A549 (cell line): Measurements from ENCODE around the gene TMEM200C. TPM values are rescaled to one million over a fixed set of nuclear protein-coding genes. Genes with fewer than 3 reads are reported as not detected.

Experiments
- ATAC-seq, 2 experiments: fragments of 200-7000 bp in 1 of 2; fragments of >200 bp in 1 of 2; cut with Nextera tagmentation in 1 of 2; cut with Tn5 transposase in 1 of 2; 3 replicates each; pipeline versions ENCODE4 v1.8.0 to v1.9.1; 2018 to 2020; ENCODE audit warnings: mild to moderate bottlenecking in 1 of 2, moderate library complexity in 1 of 2
- CTCF ChIA-PET: fragments of 300-600 bp; sonication (Branson Sonifier 250); formaldehyde crosslinking; extraction: SDS; loops from one replicate; lab custom pipeline; 2021; ENCODE audit warnings: antibody characterized with exemption, inconsistent platforms; lab: Yijun Ruan, JAX
- POLR2A ChIA-PET: fragments of 350-600 bp; formaldehyde crosslinking; extraction: SDS; loops from one replicate; lab custom pipeline; 2021; ENCODE audit warnings: antibody characterized with exemption, inconsistent platforms; lab: Yijun Ruan, JAX
- DNase-seq, 2 experiments: peaks; one replicate each; pipeline versions ENCODE4 v3.0.0 to v3.0.0-alpha.2; 2011 to 2016; ENCODE audit warnings: low read depth in 1 of 2, low spot score in 1 of 2
- FAIRE-seq: peaks from 2 replicates; lab custom pipeline; 2011; peaks lifted over from hg19 to GRCh38; lab: Jason Lieb, UNC
- H3K27ac ChIP-seq, 2 experiments: fragments of >200 bp; sonication (Bioruptor Twin); formaldehyde crosslinking; 3 replicates each; pipeline ENCODE4 v1.5.1; 2016 to 2017
- H3K4me1 ChIP-seq: fragments of >200 bp; sonication (Bioruptor Twin); formaldehyde crosslinking; 3 replicates; pipeline ENCODE4 v1.6.1; 2016
- H3K4me2 ChIP-seq: fragments of >200 bp; sonication (Bioruptor Twin); formaldehyde crosslinking; 3 replicates; pipeline ENCODE4 v1.6.1; 2016
- H3K4me3 ChIP-seq: fragments of >200 bp; sonication (Bioruptor Twin); formaldehyde crosslinking; 3 replicates; pipeline ENCODE4 v1.5.1; 2016
- H3K9me3 ChIP-seq: fragments of >200 bp; sonication (Bioruptor Twin); formaldehyde crosslinking; 3 replicates; pipeline ENCODE4 v1.6.1; 2016
- ATOH8 ChIP-seq: fragments of 250-450 bp; sonication (Bioruptor Pico); IDR thresholded peaks from 2 replicates; pipeline ENCODE4 v1.5.0; 2020; ENCODE audit warnings: low read depth, mild to moderate bottlenecking, moderate library complexity
- BHLHE40 ChIP-seq: IDR thresholded peaks from 2 replicates; pipeline ENCODE4 v1.6.1; 2012; ENCODE audit warnings: low read depth, low read length, inconsistent platforms
- CTCF ChIP-seq: fragments of >200 bp; sonication (Bioruptor Twin); formaldehyde crosslinking; IDR thresholded peaks from 3 replicates; pipeline ENCODE4 v1.5.1; 2016
- E2F6 ChIP-seq: IDR thresholded peaks from 2 replicates; pipeline ENCODE4 v1.6.1; 2012; ENCODE audit warnings: low read depth, borderline replicate concordance
- EHF ChIP-seq: fragments of 250-450 bp; sonication (Bioruptor Pico); IDR thresholded peaks from 2 replicates; pipeline ENCODE4 v1.5.0; 2020; ENCODE audit warnings: mild to moderate bottlenecking
- ELK1 ChIP-seq: fragments of 150-350 bp; IDR thresholded peaks from 2 replicates; pipeline ENCODE4 v1.6.1; 2014; ENCODE audit warnings: low read depth, mild to moderate bottlenecking, low read length
- ESRRA ChIP-seq: fragments of 150-350 bp; IDR thresholded peaks from 2 replicates; pipeline ENCODE4 v1.6.1; 2014; ENCODE audit warnings: mild to moderate bottlenecking, low read length, borderline replicate concordance
- FOSB ChIP-seq: fragments of 250-450 bp; sonication (Bioruptor Pico); IDR thresholded peaks from 2 replicates; pipeline ENCODE4 v1.5.0; 2020; ENCODE audit warnings: mild to moderate bottlenecking, moderate library complexity
- GATA3 ChIP-seq: IDR thresholded peaks from 2 replicates; pipeline ENCODE4 v1.6.1; 2012; ENCODE audit warnings: borderline replicate concordance
- HES2 ChIP-seq: fragments of >200 bp; sonication (Bioruptor Twin); formaldehyde crosslinking; IDR thresholded peaks from 2 replicates; pipeline ENCODE4 v1.6.1; 2016
- HEYL ChIP-seq: fragments of 250-450 bp; sonication (Bioruptor Pico); IDR thresholded peaks from 2 replicates; pipeline ENCODE4 v1.8.0; 2021; ENCODE audit warnings: mild to moderate bottlenecking, moderate library complexity
- HMGXB4 ChIP-seq: fragments of 250-450 bp; sonication (Bioruptor Pico); IDR thresholded peaks from 2 replicates; pipeline ENCODE4 v1.5.0; 2021; ENCODE audit warnings: mild to moderate bottlenecking, moderate library complexity, borderline replicate concordance
- JUN ChIP-seq, 2 experiments: fragments of >200 bp; sonication (Bioruptor Twin); formaldehyde crosslinking; IDR thresholded peaks; 2 replicates in 1 of 2; 3 replicates in 1 of 2; pipeline ENCODE4 v1.6.1; 2016 to 2017
- JUNB ChIP-seq: fragments of >200 bp; sonication (Bioruptor Twin); formaldehyde crosslinking; IDR thresholded peaks from 2 replicates; pipeline ENCODE4 v1.6.1; 2016
- KDM1A ChIP-seq: fragments of 200-600 bp; sonication (generic); IDR thresholded peaks from 2 replicates; pipeline ENCODE4 v1.6.1; 2016; ENCODE audit warnings: low read depth, mild to moderate bottlenecking
- MAZ ChIP-seq: fragments of 150-350 bp; IDR thresholded peaks from 2 replicates; pipeline ENCODE4 v1.6.1; 2014; ENCODE audit warnings: antibody characterized with exemption, low read depth, low read length, borderline replicate concordance
- NR3C1 ChIP-seq: fragments of >200 bp; sonication (Bioruptor Twin); formaldehyde crosslinking; IDR thresholded peaks from 3 replicates; pipeline ENCODE4 v1.6.1; 2017
- POLR2A ChIP-seq: IDR thresholded peaks from 2 replicates; pipeline ENCODE4 v1.6.1; 2012; ENCODE audit warnings: mild to moderate bottlenecking, low read length
- POLR2AphosphoS2 ChIP-seq: conservative IDR thresholded peaks from 2 replicates; pipeline ENCODE4 v1.6.1; 2012; ENCODE audit warnings: low read length, improper control_type of control experiment, inconsistent platforms
- RARB ChIP-seq: fragments of 250-450 bp; sonication (Bioruptor Pico); IDR thresholded peaks from 2 replicates; pipeline ENCODE4 v1.8.0; 2021; ENCODE audit warnings: mild to moderate bottlenecking, moderate library complexity
- RNF2 ChIP-seq: fragments of 200-600 bp; sonication (generic); IDR thresholded peaks from 2 replicates; pipeline ENCODE4 v1.6.1; 2016; ENCODE audit warnings: low read depth, mild to moderate bottlenecking, antibody characterized with exemption, moderate library complexity, borderline replicate concordance
- SREBF2 ChIP-seq: fragments of 450-650 bp; IDR thresholded peaks from 2 replicates; pipeline ENCODE4 v1.6.1; 2014; ENCODE audit warnings: mild to moderate bottlenecking, moderate library complexity
- TP53 ChIP-seq: fragments of 250-450 bp; sonication (Bioruptor Pico); IDR thresholded peaks from 2 replicates; pipeline ENCODE4 v1.5.0; 2021; ENCODE audit warnings: mild to moderate bottlenecking, moderate library complexity
- ZC3H11A ChIP-seq: fragments of 450-650 bp; IDR thresholded peaks from 2 replicates; pipeline ENCODE4 v1.6.1; 2014; ENCODE audit warnings: antibody characterized with exemption, mild to moderate bottlenecking
- ZNF302 ChIP-seq: fragments of 250-450 bp; sonication (Bioruptor Pico); IDR thresholded peaks from 2 replicates; pipeline ENCODE4 v1.9.0; 2021; ENCODE audit warnings: inconsistent platforms, mild to moderate bottlenecking, moderate library complexity
- ZSCAN20 ChIP-seq: fragments of 250-450 bp; sonication (Bioruptor Pico); IDR thresholded peaks from 2 replicates; pipeline ENCODE4 v1.8.0; 2022; ENCODE audit warnings: mild to moderate bottlenecking, moderate library complexity
- WGBS: methylation state at CpG from one replicate; pipeline ENCODE4 v1.1.6; 2017; ENCODE audit errors: missing lambda C conversion rate; 5-methylcytosine and 5-hydroxymethylcytosine counted together
- polyA plus RNA-seq, 4 experiments: library from polyadenylated mRNA; depleted of rRNA in 3 of 4; stranded (reverse); fragments of >200 nt; fragmentation: RNase III in 1 of 4; extraction: RNeasy Plus Mini Kit Qiagen cat#74134 plus additional on column Dnase treatment in 1 of 4; gene quantifications; 2 replicates in 3 of 4; 3 replicates in 1 of 4; pipeline ENCODE4 v1.2.3, GENCODE V29; 2011 to 2017

TMEM200C gene
- polyA plus RNA-seq, 2 of the 4 experiments (the other 2 are of a cell fraction), result not detected

GRCh38 chr18:5899835-5900234 lies 4.5 kb upstream of the TMEM200C start:
- POLR2A ChIA-PET, result no interaction called here
- H3K4me3 ChIP-seq, result 0 out of 3 replicates have a peak overlapping the region, but pooled peaks have one; percentile 13

GRCh38 chr18:5895876-5896740 lies 786 bp upstream of the TMEM200C start:
- peak overlapping the region; percentile 80 for H3K4me2 ChIP-seq
- 60% methylated on average over 5 of the region's 41 CpGs for WGBS

More at GRCh38 chr18:5899835-5900234, 4.5 kb upstream of the TMEM200C start:
- ATAC-seq, result no peak
- 21% methylated on average over 3 of the region's 3 CpGs for WGBS
- H3K9me3 ChIP-seq, result 0 out of 3 replicates have a peak, but pooled peaks cover 2% of the 10 kb centered on the region
- H3K4me1 ChIP-seq, result peaks cover 17% of the 10 kb centered on the region; the same call in 2 of the 3 replicates
- CTCF ChIA-PET, result interaction anchor here (0.6 to 3.0 kb wide), 2 partner anchors 9 to 446 kb away, joined by 6 to 9 read pairs; no protein-coding TSS in a partner anchor
- no peak for DNase-seq
- peak overlapping the region; percentile 68 for H3K4me2 ChIP-seq
- FAIRE-seq, result no peak
- TF ChIP-seq ELK1 (no peak), POLR2AphosphoS2 (no peak), RNF2 (no peak), TP53 (CRISPR knock-in tag) (no peak), EHF (CRISPR knock-in tag) (no peak), JUN (IDR thresholded peaks at IDR 0.05) (no peak), GATA3 (no peak), JUNB (no peak), SREBF2 (no peak)
- H3K27ac ChIP-seq, result peak overlapping the region in 1 of 2 experiments; percentile 15; a peak in 1 of 6 replicates

GRCh38 chr18:5894611-5895298 lies 567 bp downstream of the TMEM200C start:
- DNase-seq (no peak), ATAC-seq (no peak), FAIRE-seq (no peak)
- TF ChIP-seq HMGXB4 (CRISPR knock-in tag), result no peak
- TF ChIP-seq HEYL (CRISPR knock-in tag), result no peak
- TF ChIP-seq BHLHE40, result no peak
- TF ChIP-seq NR3C1, result no peak
- TF ChIP-seq KDM1A, result no peak
- no peak for TF ChIP-seq JUNB
- TF ChIP-seq CTCF, result no peak
- TF ChIP-seq E2F6, result no peak
- TF ChIP-seq ZSCAN20, result no peak
- H3K4me2 ChIP-seq, result peak overlapping the region; percentile 80
- WGBS, result no CpG with 5 or more reads among the region's 56 CpGs
- H3K4me3 ChIP-seq, result peak overlapping the region; percentile 45
- ChIA-PET POLR2A (no interaction called here), CTCF (interaction anchor here (1.1 kb wide), 1 partner anchor 35 kb away, joined by 3 read pairs; no protein-coding TSS in a partner anchor)
- H3K9me3 ChIP-seq, result no peaks in the 10 kb centered on the region
- H3K27ac ChIP-seq, result peak overlapping the region in 1 of 2 experiments; percentile 76; a peak in 3 of 6 replicates
- peaks cover 10% of the 10 kb centered on the region for H3K4me1 ChIP-seq

More at GRCh38 chr18:5895876-5896740, 786 bp upstream of the TMEM200C start:
- ChIA-PET CTCF (no interaction called here), POLR2A (no interaction called here)
- Histone ChIP-seq H3K9me3 (no peaks in the 10 kb centered on the region), H3K27ac (peak overlapping the region in 1 of 2 experiments; percentile 76; a peak in 3 of 6 replicates), H3K4me1 (peaks cover 20% of the 10 kb centered on the region; the same call in 2 of the 3 replicates), H3K4me3 (peak overlapping the region; percentile 45)
- FAIRE-seq (no peak), ATAC-seq (no peak), DNase-seq (no peak)
- TF ChIP-seq ATOH8 (CRISPR knock-in tag), result no peak
- TF ChIP-seq POLR2AphosphoS2, result no peak
- no peak for TF ChIP-seq ZNF302 (CRISPR knock-in tag)
- no peak for TF ChIP-seq FOSB (CRISPR knock-in tag)
- no peak for TF ChIP-seq MAZ
- no peak for TF ChIP-seq ZC3H11A
- TF ChIP-seq ESRRA, result no peak
- no peak for TF ChIP-seq POLR2A
- TF ChIP-seq RARB, result no peak
- TF ChIP-seq HES2, result no peak
